Heart left ventricle (tissue), 16 donors: ENCODE measurements around the gene OSTC. TPM values are rescaled to one million over a fixed set of nuclear protein-coding genes. Genes with fewer than 3 reads are reported as not detected.

Source experiments
- ATAC-seq, 4 donors: fragments of 200-7000 bp; cut with Tn5 transposase; one replicate each; pipeline ENCODE4 v1.9.1; 2020 to 2022; ENCODE audit warnings: moderate library complexity in 4 of 4, mild to moderate bottlenecking in 3 of 4, moderate number of reproducible peaks in 1 of 4
- DNase-seq, 5 donors: peaks; one replicate each; pipeline ENCODE4 v3.0.0-alpha.2; 2020
- H3K27ac ChIP-seq, 12 donors: fragments of 200-600 bp; sonication (generic) in 4 of 12; one replicate each; pipeline versions ENCODE4 v1.5.0 to v1.8.0; 2016 to 2022; ENCODE audit warnings: mild to moderate bottlenecking in 2 of 12
- H3K27me3 ChIP-seq, 9 donors: fragments of 200-600 bp; sonication (generic) in 2 of 9; one replicate each; pipeline versions ENCODE4 v1.5.1 to v1.8.0; 2016 to 2022; ENCODE audit warnings: mild to moderate bottlenecking in 3 of 9
- H3K36me3 ChIP-seq, 9 donors: fragments of 200-600 bp; sonication (generic) in 2 of 9; one replicate each; pipeline versions ENCODE4 v1.5.0 to v1.8.0; 2018 to 2022; ENCODE audit warnings: mild to moderate bottlenecking in 2 of 9
- H3K4me1 ChIP-seq, 12 donors: fragments of 200-600 bp; sonication (generic) in 4 of 12; one replicate each; pipeline versions ENCODE4 v1.5.0 to v1.8.0; 2016 to 2022; ENCODE audit warnings: mild to moderate bottlenecking in 3 of 12
- H3K4me3 ChIP-seq, 12 donors: fragments of 200-600 bp; sonication (generic) in 4 of 12; one replicate each; pipeline versions ENCODE4 v1.5.0 to v1.8.0; 2017 to 2022; ENCODE audit warnings: mild to moderate bottlenecking in 9 of 12, moderate library complexity in 4 of 12
- H3K9me3 ChIP-seq, 12 donors: fragments of 200-600 bp; sonication (generic) in 4 of 12; one replicate each; pipeline versions ENCODE4 v1.5.0 to v1.8.0; 2016 to 2022; ENCODE audit warnings: mild to moderate bottlenecking in 1 of 12
- POLR2A ChIP-seq, 2 donors: fragments of 450-650 bp; IDR thresholded peaks; one replicate each; pipeline ENCODE4 v1.6.1; 2017; ENCODE audit warnings: antibody characterized with exemption in 2 of 2, mild to moderate bottlenecking in 2 of 2, moderate library complexity in 2 of 2
- WGBS, 4 donors: extraction: QIAGEN DNeasy Blood & Tissue Kit in 2 of 4; methylation state at CpG; one replicate each; pipeline versions ENCODE4 v1.1.5 to v1.1.7; 2013 to 2018; 5-methylcytosine and 5-hydroxymethylcytosine counted together
- intact Hi-C, 10 donors: fragments of 100-400 bp; cut with DNase I; formaldehyde crosslinking; loops; one replicate each; pipeline versions ENCODE4 v1.11.1 to v1.14.2; 2022
- polyA plus RNA-seq, 2 donors: library from polyadenylated mRNA; stranded (reverse); fragments of 200-250 nt; gene quantifications; one replicate each; pipeline ENCODE4 v1.2.3, GENCODE V29; 2013
- total RNA-seq, 9 donors: library from RNA; depleted of rRNA in 2 of 9; stranded (reverse); fragments of >200 nt in 2 of 9; fragmentation: NEBNext Ultra II Directional in 3 of 9; extraction: Animal tissue kit (Norgen Biotek cat#: 25700) in 3 of 9; gene quantifications; one replicate each; pipeline versions ENCODE4 v1.1.0 to v1.2.4, GENCODE V29; 2016 to 2023
- TF ChIP-seq, protein P1 (sequence below), 12 donors: fragments of 200-600 bp; sonication (generic) in 4 of 12; IDR thresholded peaks; one replicate each; pipeline versions ENCODE4 v1.5.0 to v1.8.0; 2018 to 2022; ENCODE audit warnings: antibody characterized with exemption in 12 of 12, mild to moderate bottlenecking in 5 of 12
- donor health status: ischemic (EF 13 %, LVEDD 7.1; RV severe dilation, severe dysfunction).
- donor health status: healthy with polysubstance abuse.
- donor health status: DM: no; HTN: yes; CAD: no.
- donor health status: DM: no; HTN: no; CAD: no.
- donor health status: ischemic (EF 25% LVEDD 6.9; RV normal size, moderate dysfunction).
- donor health status: ischemic (EF 25% LVEDD 5.7; RV mildly dilated, moderate dysfunction).
- donor health status: healthy.
- donor health status: DM: yes; HTN: yes; CAD: no.
- donor health status: ischemic (EF 35%, LVEDD 5.7; RV mildly dilated, moderate dysfunction).
- donor health status: nonischemic (EF 11% LVEDD 7.7; RV severe dilation, severe dysfunction).
- donor health status: DM: yes; HTN: yes; CAD: no.
- donor health status: PGD.
- donor health status: ischemic (EF 29% LVEDD 5.4; RV normal size, mild dysfunction).
- donor health status: nonischemic (EF 23%, LVEDD 6.1; RV moderate dilation, normal function).

OSTC gene
- total and polyA plus RNA-seq, 11 donors, result 20.5 to 146 (median 32.4) TPM

DNA sequence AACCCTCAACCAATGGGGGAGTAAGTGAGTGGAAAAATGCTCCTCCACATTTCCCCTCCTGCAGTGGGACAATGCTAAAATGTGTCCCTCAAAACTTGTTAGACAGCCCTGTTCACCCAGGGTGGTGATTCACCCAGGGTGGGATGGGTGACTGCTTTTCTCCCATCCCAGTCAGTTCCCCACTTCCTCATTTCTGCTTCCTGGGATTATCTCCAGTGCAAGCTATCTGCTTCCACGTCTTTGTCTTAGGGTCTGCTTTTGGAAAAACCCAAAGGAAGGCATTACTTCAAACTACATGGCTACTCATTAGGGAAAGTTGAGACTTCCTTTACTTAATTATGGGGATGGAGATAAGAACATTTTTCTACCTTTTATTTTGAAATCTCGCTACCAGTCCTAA is 67.0 kb downstream of the OSTC start:
- Histone ChIP-seq H3K27me3 (peaks cover 0 to 3% (median 0%) of the 10 kb centered on the region in 9 donors), H3K4me1 (no peaks in the 10 kb centered on the region), H3K27ac (no peak overlapping the region), H3K36me3 (no peaks in the 10 kb centered on the region), H3K9me3 (no peaks in the 10 kb centered on the region), H3K4me3 (no peak overlapping the region)
- no peak for DNase-seq
- WGBS, 4 donors, result 58 to 78% (median 71%) methylated on average over 2 of the region's 2 CpGs
- intact Hi-C loops, result no loop called here
- no peak for ATAC-seq
- TF ChIP-seq, protein P1, sequence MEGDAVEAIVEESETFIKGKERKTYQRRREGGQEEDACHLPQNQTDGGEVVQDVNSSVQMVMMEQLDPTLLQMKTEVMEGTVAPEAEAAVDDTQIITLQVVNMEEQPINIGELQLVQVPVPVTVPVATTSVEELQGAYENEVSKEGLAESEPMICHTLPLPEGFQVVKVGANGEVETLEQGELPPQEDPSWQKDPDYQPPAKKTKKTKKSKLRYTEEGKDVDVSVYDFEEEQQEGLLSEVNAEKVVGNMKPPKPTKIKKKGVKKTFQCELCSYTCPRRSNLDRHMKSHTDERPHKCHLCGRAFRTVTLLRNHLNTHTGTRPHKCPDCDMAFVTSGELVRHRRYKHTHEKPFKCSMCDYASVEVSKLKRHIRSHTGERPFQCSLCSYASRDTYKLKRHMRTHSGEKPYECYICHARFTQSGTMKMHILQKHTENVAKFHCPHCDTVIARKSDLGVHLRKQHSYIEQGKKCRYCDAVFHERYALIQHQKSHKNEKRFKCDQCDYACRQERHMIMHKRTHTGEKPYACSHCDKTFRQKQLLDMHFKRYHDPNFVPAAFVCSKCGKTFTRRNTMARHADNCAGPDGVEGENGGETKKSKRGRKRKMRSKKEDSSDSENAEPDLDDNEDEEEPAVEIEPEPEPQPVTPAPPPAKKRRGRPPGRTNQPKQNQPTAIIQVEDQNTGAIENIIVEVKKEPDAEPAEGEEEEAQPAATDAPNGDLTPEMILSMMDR (IDR thresholded peaks at IDR 0.05), result no peak
- no peak for TF ChIP-seq POLR2A (IDR thresholded peaks at IDR 0.05)

Other genes starting within 250 kb of the OSTC start
- 100 to 1,000 TPM; 334 to 856 (median 719) TPM for gene RPL34, start 30.0 kb upstream of the OSTC start, total RNA-seq
- 1,000 to 10,000 TPM; 2,830 to 2,969 TPM for gene RPL34, start 30.0 kb upstream of the OSTC start, polyA plus RNA-seq
- gene ETNPPL, start 112.5 kb downstream of the OSTC start, total RNA-seq, result 10 to 100 TPM in 1 of 9 donors, 1 to 10 TPM in 8; 2.2 to 11.5 (median 8.0) TPM
- gene ETNPPL, start 112.5 kb downstream of the OSTC start, polyA plus RNA-seq, result 1 to 10 TPM; 4.0 to 5.6 TPM